ENCODE results near the gene CECR2. TPM values are rescaled to one million over a fixed set of nuclear protein-coding genes. Genes with fewer than 3 reads are reported as not detected.

Gene CECR2
- total and polyA plus RNA-seq, 10 of the 15 experiments (the other 5 are each of a cell fraction or from before 2014, with no cell fraction given) = 0.01 to 0.08 (median 0.01) TPM; not detected in 7

- Histone ChIP-seq H3K27me3 (replicated peaks in 1 of 2; ENCODE audit: control insufficient read depth in 2 of 2, insufficient read depth in 2 of 2, low read length in 1 of 2) (no peaks in the 10 kb centered on the region), H3K9me3 (replicated peaks; ENCODE audit: control insufficient read depth, insufficient read depth, low read length) (no peaks in the 10 kb centered on the region), H3K4me3 (no peak overlapping the region), H3K36me3 (ENCODE audit: control insufficient read depth in 2 of 2, insufficient read depth in 2 of 2, low read length in 1 of 2) (peaks cover 3 to 16% of the 10 kb centered on the region in 2 experiments), H3K27ac (ENCODE audit: control insufficient read depth, insufficient read depth) (no peak overlapping the region), H3K9ac (ENCODE audit: control insufficient read depth, insufficient read depth, low read length) (no peak overlapping the region), H3K79me2 (ENCODE audit: control insufficient read depth, insufficient read depth, low read length) (no peaks in the 10 kb centered on the region; the same call in 1 of the 2 replicates), H2AFZ (ENCODE audit: control insufficient read depth, low read depth, low read length) (no peak overlapping the region), H3K4me2 (ENCODE audit: control insufficient read depth, insufficient read depth) (no peak overlapping the region), H3K4me1 (ENCODE audit: control insufficient read depth, insufficient read depth, low read length) (no peaks in the 10 kb centered on the region), H4K20me1 (ENCODE audit: control insufficient read depth, insufficient read depth) (no peaks in the 10 kb centered on the region)
- ChIA-PET POLR2A (no interaction called here), RAD21 (ENCODE audit: unreplicated experiment) (no interaction called here), CTCF (no interaction called here), SMC1A (ENCODE audit: uncharacterized antibody, unreplicated experiment) (no interaction called here)
- ATAC-seq = no peak
- TF ChIP-seq FOXM1 (IDR thresholded peaks at IDR 0.05; ENCODE audit: low read depth, low read length) (no peak), EED (IDR thresholded peaks at IDR 0.05; ENCODE audit: low read depth) (no peak), FOS (IDR thresholded peaks at IDR 0.05; ENCODE audit: borderline replicate concordance, extremely low read depth, insufficient read length) (no peak), ZNF274 (IDR thresholded peaks at IDR 0.05; ENCODE audit: insufficient read depth, insufficient read length) (no peak), CREB1 (IDR thresholded peaks at IDR 0.05; ENCODE audit: low read depth) (no peak), NKRF (conservative IDR thresholded peaks at IDR 0.05) (no peak), ZNF622 (IDR thresholded peaks at IDR 0.05) (no peak), RAD51 (IDR thresholded peaks at IDR 0.05) (no peak), STAT1 (conservative IDR thresholded peaks at IDR 0.05) (no peak), TCF12 (IDR thresholded peaks at IDR 0.05; ENCODE audit: low read depth, low read length) (no peak), SRF (IDR thresholded peaks at IDR 0.05; ENCODE audit: low read depth in 2 of 2, low read length in 2 of 2) (no peak), HSF1 (IDR thresholded peaks at IDR 0.05; ENCODE audit: low read depth, low read length) (no peak), E4F1 (IDR thresholded peaks at IDR 0.05; ENCODE audit: borderline replicate concordance, partially characterized antibody) (no peak), RUNX3 (IDR thresholded peaks at IDR 0.05; ENCODE audit: low read length) (no peak), E2F4 (IDR thresholded peaks at IDR 0.05; ENCODE audit: low read depth, low read length) (no peak), TBL1XR1 (IDR thresholded peaks at IDR 0.05; ENCODE audit: low read depth, low read length) (no peak), RFX5 (IDR thresholded peaks at IDR 0.05; ENCODE audit: low read depth, low read length) (no peak), PKNOX1 (IDR thresholded peaks at IDR 0.05) (no peak)
- FAIRE-seq = no peak
- intact Hi-C loops (cut with micrococcal nuclease; ENCODE audit: unreplicated experiment) (no loop called here), in situ Hi-C loops (cut with MboI) (no loop called here)
- no TSS peak for BruUV-seq (replicated peaks)
- no peak for DNase-seq (ENCODE audit: low read depth, low spot score)
- WGBS (ENCODE audit: insufficient coverage, insufficient replicate concordance, low lambda C conversion rate, missing lambda C conversion rate) = 86% methylated on average over 4 of the region's 4 CpGs
Observed at GRCh38 chr22:17603668-17604067, 234.4 kb downstream of the CECR2 start.
